ENCODE results near the gene ABCA3. TPM values are rescaled to one million over a fixed set of nuclear protein-coding genes. Genes with fewer than 3 reads are reported as not detected.

Gene ABCA3
- total and polyA plus RNA-seq, 2 of the 8 experiments (the other 6 are each of a cell fraction or from before 2014, with no cell fraction given) = 5.7 to 7.9 TPM

GRCh38 chr16:2273484-2273883 lies 67.0 kb downstream of the ABCA3 start:
- no peak overlapping the region for H3K18ac ChIP-seq (ENCODE audit: extremely low read depth, low read length)
- H4K5ac ChIP-seq (ENCODE audit: insufficient read length, low read depth, low read length) = no peak overlapping the region
- no peak overlapping the region for H3K4me3 ChIP-seq (ENCODE audit: extremely low read depth in 1 of 4, insufficient read depth in 2 of 4, low read depth in 3 of 4, low read length in 4 of 4)
- FAIRE-seq (no peak), DNase-seq (ENCODE audit: low read depth in 1 of 2, low spot score in 2 of 2) (no peak)
- no peak for TF ChIP-seq KDM5A (IDR thresholded peaks at IDR 0.05; ENCODE audit: low read length)
- no peak for TF ChIP-seq JUN (IDR thresholded peaks at IDR 0.05; ENCODE audit: low read depth, low read length)
- TF ChIP-seq POLR2AphosphoS5 (IDR thresholded peaks at IDR 0.05; ENCODE audit: low read depth, low read length) = no peak
- TF ChIP-seq TEAD4 (IDR thresholded peaks at IDR 0.05; ENCODE audit: low read depth, low read length) = no peak
- TF ChIP-seq SP2 (IDR thresholded peaks at IDR 0.05; ENCODE audit: low read length) = no peak
- no peak overlapping the region for H3K4ac ChIP-seq (replicated peaks; ENCODE audit: insufficient read length, low read depth, low read length)
- H3K23me2 ChIP-seq (ENCODE audit: low read depth, low read length) = peaks cover 4% of the 10 kb centered on the region; the same call in 1 of the 2 replicates
- no peak overlapping the region for H3K4me2 ChIP-seq (ENCODE audit: insufficient read depth in 1 of 2, low read depth in 2 of 2, low read length in 2 of 2)
- H3K36me3 ChIP-seq (ENCODE audit: control insufficient read depth in 2 of 4, insufficient read depth in 4 of 4, low read length in 3 of 4) = no peaks in the 10 kb centered on the region
- H4K20me1 ChIP-seq (replicated peaks in 1 of 2; ENCODE audit: control insufficient read depth in 1 of 2, insufficient read depth in 2 of 2, low read length in 2 of 2) = peaks cover 3 to 18% of the 10 kb centered on the region in 2 experiments
- no peak overlapping the region for H2BK15ac ChIP-seq (ENCODE audit: low read length)
- H3K4me1 ChIP-seq (replicated peaks in 1 of 4; ENCODE audit: control insufficient read depth in 3 of 4, insufficient read depth in 4 of 4, low read length in 3 of 4) = peaks cover 0 to 2% (median under 1%) of the 10 kb centered on the region in 4 experiments; a peak in 2 of 7 replicates
- no peak overlapping the region for H2BK20ac ChIP-seq (ENCODE audit: low read length)
- H3K56ac ChIP-seq (replicated peaks; ENCODE audit: insufficient read length, low read depth, low read length) = no peak overlapping the region
- no peak overlapping the region for H3K23ac ChIP-seq (ENCODE audit: insufficient read length)
- H4K8ac ChIP-seq (ENCODE audit: extremely low read depth, insufficient read depth, low read length) = no peak overlapping the region
- no peak overlapping the region for H2AK5ac ChIP-seq (ENCODE audit: low read depth, low read length)
- ChIA-PET POLR2A (ENCODE audit: partially characterized antibody) (interaction anchor here (0.7 to 2.4 kb wide), 6 partner anchors 11 to 165 kb away, joined by 3 to 9 read pairs (median 3); partner anchors contain the start of gene E4F1), CTCF (ENCODE audit: partially characterized antibody) (interaction anchor here (0.6 kb wide), 1 partner anchor 271 kb away, joined by 3 read pairs; no protein-coding TSS in a partner anchor)
- H3K27me3 ChIP-seq (replicated peaks in 1 of 4; ENCODE audit: control insufficient read depth in 3 of 4, extremely low read depth in 1 of 4, insufficient read depth in 3 of 4, low read length in 3 of 4) = no peaks in the 10 kb centered on the region
- H4K91ac ChIP-seq (replicated peaks; ENCODE audit: insufficient read length, low read length) = no peak overlapping the region
- H2AFZ ChIP-seq (ENCODE audit: low read length) = no peak overlapping the region
- H2BK12ac ChIP-seq (ENCODE audit: low read depth, low read length) = no peak overlapping the region
- H3K79me1 ChIP-seq (ENCODE audit: low read depth, low read length) = peaks cover 9% of the 10 kb centered on the region
- H3K9me3 ChIP-seq (ENCODE audit: insufficient read depth in 2 of 2, low read depth in 1 of 2, low read length in 1 of 2) = no peaks in the 10 kb centered on the region
- peaks cover 0 to 7% of the 10 kb centered on the region in 2 experiments; a peak in 2 of 4 replicates for H3K79me2 ChIP-seq (ENCODE audit: control insufficient read depth in 1 of 2, insufficient read depth in 2 of 2, low read length in 2 of 2)
- H3K14ac ChIP-seq (ENCODE audit: insufficient read length) = no peak overlapping the region
- H3K27ac ChIP-seq (ENCODE audit: low read depth, low read length) = no peak overlapping the region
- no peak overlapping the region for H2BK5ac ChIP-seq (ENCODE audit: low read depth, low read length)
- WGBS, 2 experiments (ENCODE audit: extremely low coverage in 1 of 2, insufficient coverage in 1 of 2, insufficient read length in 1 of 2, insufficient replicate concordance in 2 of 2, low coverage in 1 of 2, low lambda C conversion rate in 2 of 2, missing lambda C conversion rate in 1 of 2) = 93% methylated on average over 13 of the region's 16 CpGs; no CpG with 5 or more reads in 1 of the 2 experiments
- no peak overlapping the region for H3K9ac ChIP-seq (replicated peaks in 1 of 4; ENCODE audit: extremely low read depth in 1 of 4, low read depth in 3 of 4, low read length in 3 of 4)
- H2BK120ac ChIP-seq (replicated peaks; ENCODE audit: low read depth, low read length) = no peak overlapping the region

Measured in H1 (cell line).